ENCODE data around the gene PIK3R5.

DNA sequence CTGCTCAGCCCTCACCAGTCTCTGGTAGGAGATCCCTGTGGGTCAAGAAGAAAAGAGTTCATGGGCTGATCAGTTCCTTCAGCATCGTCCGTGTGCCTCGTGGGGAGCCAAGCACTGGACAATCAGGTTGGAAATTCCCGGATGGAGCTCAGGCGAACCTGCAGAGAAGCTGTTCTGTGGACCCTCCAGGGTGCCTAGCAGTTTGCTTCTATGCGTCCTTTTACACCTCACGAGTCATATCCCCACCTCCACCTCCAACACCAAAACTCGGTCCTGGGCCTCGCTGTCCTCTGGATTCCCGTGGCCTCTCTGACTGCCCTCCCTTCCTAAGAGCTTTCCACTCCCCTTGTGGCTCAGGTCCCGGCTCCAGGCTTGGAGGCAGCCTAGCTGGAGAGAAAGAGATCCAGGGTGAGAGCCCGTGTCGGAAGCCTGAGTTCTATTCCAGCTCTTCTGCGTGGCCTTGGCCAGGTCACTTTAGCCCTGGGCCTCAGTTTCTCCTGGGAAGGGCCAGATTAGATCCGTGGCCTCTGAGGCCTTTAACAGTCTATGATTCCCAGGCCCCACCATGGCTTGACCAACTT, 71.8 kb downstream of the PIK3R5 start:
- TF ChIP-seq CTCF (IDR thresholded peaks at IDR 0.05) (no peak), EZH2phosphoT487 (IDR thresholded peaks at IDR 0.05) (no peak)
